ENCODE measurements around the gene NOXO1. TPM values are rescaled to one million over a fixed set of nuclear protein-coding genes. Genes with fewer than 3 reads are reported as not detected.
"Not testable (repeated sequence)": the region's sequence is repeated elsewhere in the genome, so short reads cannot be mapped to it uniquely, and the experiment has no call there.

NOXO1 gene
- total RNA-seq, 4 donors from 2014 or later, result 0.23 to 1.2 TPM; not detected in 2

- intact Hi-C loops (cut with DNase I; ENCODE audit: low total_unique reads), result no loop called here
- TF ChIP-seq POLR2A (IDR thresholded peaks at IDR 0.05) (no peak), CTCF (IDR thresholded peaks at IDR 0.05) (no peak)
- peak in 1 of 2 donors; percentile 89 for DNase-seq (ENCODE audit: low spot score in 2 of 2)
- peak overlapping the region; percentile 90 for H3K4me3 ChIP-seq (ENCODE audit: low read depth, poor library complexity, severe bottlenecking)
- WGBS, 2 donors, result 17 to 24% methylated on average over 33 to 37 of the region's 44 CpGs
Measured at GRCh38 chr16:1963806-1964505, 17.3 kb downstream of the NOXO1 start.

GRCh38 chr16:1962161-1963153 is 18.8 kb downstream of the NOXO1 start:
- intact Hi-C loops (cut with DNase I; ENCODE audit: low total_unique reads); DNase-seq (ENCODE audit: low spot score in 2 of 2); H3K4me3 ChIP-seq (ENCODE audit: low read depth, poor library complexity, severe bottlenecking): not testable (repeated sequence)
- 84 to 88% methylated on average over 28 to 37 of the region's 37 CpGs for WGBS, 2 donors

- H3K4me3 ChIP-seq (ENCODE audit: low read depth, poor library complexity, severe bottlenecking), result no peak overlapping the region
- no peak for TF ChIP-seq CTCF (IDR thresholded peaks at IDR 0.05)
- TF ChIP-seq POLR2A (IDR thresholded peaks at IDR 0.05), result no peak
- intact Hi-C loops (cut with DNase I; ENCODE audit: low total_unique reads), result no loop called here
- WGBS, 2 donors, result 64 to 66% methylated on average over 6 of the region's 6 CpGs
- no peak for DNase-seq (ENCODE audit: low spot score in 2 of 2)
Measured at GRCh38 chr16:1961651-1962067, 19.6 kb downstream of the NOXO1 start.

- intact Hi-C loops (cut with DNase I; ENCODE audit: low total_unique reads), result no loop called here
- no peak for TF ChIP-seq CTCF (IDR thresholded peaks at IDR 0.05)
- TF ChIP-seq POLR2A (IDR thresholded peaks at IDR 0.05), result no peak
- 40 to 48% methylated on average over 19 of the region's 20 CpGs for WGBS, 2 donors
- DNase-seq (ENCODE audit: low spot score in 2 of 2), result no peak
- no peak overlapping the region for H3K4me3 ChIP-seq (ENCODE audit: low read depth, poor library complexity, severe bottlenecking)
Measured at GRCh38 chr16:1960665-1961630, 20.3 kb downstream of the NOXO1 start.

GRCh38 chr16:1959269-1960039 is 21.8 kb downstream of the NOXO1 start, which contains the start of gene NDUFB10:
TSS of gene NDUFB10 (plus strand) at chr16:1959538. CDS start at chr16:1959625, 87 bp downstream.
- peak within 1 kb of the TSS; percentile 65 for H3K4me3 ChIP-seq (ENCODE audit: low read depth, poor library complexity, severe bottlenecking)

More at GRCh38 chr16:1959269-1960039, 21.8 kb downstream of the NOXO1 start, which contains the start of gene NDUFB10:
- intact Hi-C loops (cut with DNase I; ENCODE audit: low total_unique reads), result no loop called here
- TF ChIP-seq CTCF (IDR thresholded peaks at IDR 0.05), result no peak
- DNase-seq (ENCODE audit: low spot score in 2 of 2), result peak; percentile 86 to 98
- 1% methylated on average over 59 to 61 of the region's 79 CpGs for WGBS, 2 donors

All from lower leg skin (tissue), 4 donors.